Islet of Langerhans (tissue), 1 donor: ENCODE results near the gene ATF7IP.
"Not testable (repeated sequence)": the region's sequence is repeated elsewhere in the genome, so short reads cannot be mapped to it uniquely, and the experiment has no call there.

Experiments
- FAIRE-seq: peaks from one replicate; lab custom pipeline; 2011; peaks lifted over from hg19 to GRCh38; lab: Jason Lieb, UNC

ATF7IP gene

DNA sequence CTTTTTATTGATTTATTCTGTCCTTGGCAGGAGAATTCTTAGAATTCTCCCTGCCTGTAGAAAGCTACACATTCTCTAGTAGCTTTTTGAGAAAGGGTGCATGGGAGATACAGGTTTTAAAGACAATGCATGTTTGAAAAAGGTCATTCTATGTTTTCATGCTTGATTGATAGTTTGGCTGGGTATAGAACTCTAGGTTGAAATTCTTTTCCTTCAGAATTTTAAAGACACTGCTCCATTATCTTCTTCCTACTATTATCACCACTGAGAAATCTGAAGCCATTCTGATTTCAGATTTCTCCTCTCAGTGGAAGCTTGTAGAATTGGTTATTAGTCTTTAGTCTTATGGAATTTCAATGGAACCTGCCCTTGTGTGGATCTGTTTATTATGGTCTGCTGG, 14.0 kb downstream of the ATF7IP start:
- no peak for FAIRE-seq

DNA sequence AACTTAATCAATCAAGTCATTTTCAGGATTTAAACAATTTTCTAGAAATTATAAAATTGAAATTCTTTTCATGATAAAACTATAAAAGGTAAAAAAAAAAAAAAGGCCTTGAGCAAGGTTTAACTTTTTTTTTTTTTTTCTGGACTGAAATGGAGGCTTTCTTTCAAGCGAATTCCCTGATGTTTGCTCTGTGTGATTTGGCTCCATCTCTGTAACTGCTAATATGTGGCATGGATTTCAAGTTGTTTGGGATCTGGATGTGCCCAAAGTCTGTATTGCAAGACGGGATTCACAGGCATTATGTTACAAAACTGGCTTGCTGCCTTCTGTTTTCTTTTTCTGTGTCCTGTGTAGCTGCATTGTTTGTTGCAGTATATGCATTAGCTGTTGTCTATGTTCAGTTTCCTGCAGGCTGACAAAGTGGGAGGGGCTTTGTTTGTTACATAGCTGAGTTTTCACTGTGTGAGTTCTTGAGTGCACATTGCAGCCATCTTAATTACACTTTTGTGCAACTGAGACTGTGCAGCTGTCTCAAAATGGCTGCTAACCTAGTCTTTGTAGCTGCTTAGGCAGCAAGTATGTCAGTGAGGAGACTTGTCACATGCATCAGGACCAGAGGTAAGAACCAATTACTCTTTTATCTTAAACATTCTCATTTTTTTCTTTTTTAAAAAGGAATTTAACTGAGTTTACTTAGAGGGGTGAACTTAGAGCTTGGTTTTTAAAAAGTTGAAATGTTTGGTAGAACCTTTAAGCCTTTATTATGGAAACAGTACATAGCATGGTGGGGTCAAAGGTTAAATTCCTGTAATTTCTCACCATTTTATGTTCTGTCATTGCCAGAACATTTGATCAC, 19.5 kb downstream of the ATF7IP start:
- peak; percentile 94 for FAIRE-seq

DNA sequence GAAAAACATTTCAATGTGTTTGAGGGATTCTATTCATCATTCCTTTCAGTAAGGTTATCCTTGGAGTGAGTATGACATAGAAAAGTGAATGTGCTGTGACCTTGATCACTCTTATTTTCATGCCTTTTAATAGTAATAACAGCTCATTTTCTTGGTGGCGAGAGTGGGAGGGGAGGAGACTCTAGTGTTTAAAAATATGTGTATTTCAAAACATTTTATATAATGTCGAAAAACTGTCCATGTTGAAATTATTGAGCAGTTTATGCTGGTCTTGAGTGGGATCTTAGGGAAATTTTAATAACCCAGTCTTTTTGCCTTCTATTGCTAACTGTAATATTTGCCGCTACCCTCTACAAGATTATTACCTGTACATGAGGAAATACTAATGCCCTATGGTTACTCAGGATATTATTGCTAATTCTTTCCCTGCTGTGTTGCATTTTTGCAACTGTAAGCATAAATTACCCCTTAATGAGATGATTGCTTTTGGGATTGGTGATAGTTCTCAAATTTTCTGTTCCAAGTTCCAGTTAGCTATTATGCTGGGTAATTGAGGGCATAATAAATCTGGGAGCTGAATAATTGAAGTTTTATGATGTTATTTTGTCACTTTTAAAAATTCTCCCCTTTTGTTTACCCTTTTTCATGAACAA, 21.9 kb downstream of the ATF7IP start:
- no peak for FAIRE-seq

DNA sequence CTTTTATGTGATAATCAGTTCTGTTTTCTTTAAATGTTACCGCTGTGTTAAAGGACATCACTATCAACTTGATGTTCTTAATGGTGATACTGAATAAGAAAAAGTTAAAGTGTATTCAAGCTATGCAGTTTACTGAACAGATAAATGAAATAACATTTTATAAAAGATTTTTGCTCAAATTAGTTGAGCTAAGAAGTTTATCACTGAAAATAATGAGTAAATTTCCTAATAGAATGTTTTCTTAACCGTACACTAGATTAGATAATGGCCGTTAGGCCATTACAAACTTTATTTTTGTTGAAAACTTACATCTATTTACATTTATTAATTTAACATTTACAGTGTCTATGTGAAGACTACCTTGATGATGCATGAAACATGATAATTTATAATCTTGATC, 25.0 kb downstream of the ATF7IP start:
- no peak for FAIRE-seq

DNA sequence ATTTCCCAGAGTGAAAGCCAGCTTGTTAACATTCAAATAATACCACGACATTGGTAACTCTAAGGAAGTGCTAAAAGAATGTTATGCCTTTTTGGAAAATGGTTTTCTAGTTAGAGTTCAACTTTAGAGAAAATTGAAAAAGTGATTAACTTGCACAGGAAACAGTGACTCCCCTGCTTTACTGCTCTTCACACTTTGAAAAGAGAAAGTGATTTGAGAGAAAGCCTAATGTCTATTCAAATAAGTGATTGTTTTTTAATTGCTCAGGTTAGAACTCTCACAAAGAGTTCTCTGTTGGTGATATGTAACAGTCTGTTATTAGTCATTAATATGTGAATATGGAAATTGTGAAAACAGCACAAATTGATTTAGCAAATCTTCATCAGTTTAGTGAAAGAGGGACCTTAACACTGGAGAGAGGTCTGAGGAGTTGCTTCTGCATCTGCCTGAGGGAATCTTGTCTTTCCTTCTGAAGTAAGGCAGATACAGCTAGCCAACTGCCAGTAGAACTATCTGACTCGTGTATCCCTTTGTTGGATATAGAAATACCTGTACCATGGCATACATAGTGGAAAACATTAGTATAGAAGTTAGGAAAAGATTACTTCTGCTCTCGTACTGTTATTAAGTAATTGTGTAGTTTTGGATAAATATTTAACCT, 25.5 kb downstream of the ATF7IP start:
- FAIRE-seq: peak; percentile 88

DNA sequence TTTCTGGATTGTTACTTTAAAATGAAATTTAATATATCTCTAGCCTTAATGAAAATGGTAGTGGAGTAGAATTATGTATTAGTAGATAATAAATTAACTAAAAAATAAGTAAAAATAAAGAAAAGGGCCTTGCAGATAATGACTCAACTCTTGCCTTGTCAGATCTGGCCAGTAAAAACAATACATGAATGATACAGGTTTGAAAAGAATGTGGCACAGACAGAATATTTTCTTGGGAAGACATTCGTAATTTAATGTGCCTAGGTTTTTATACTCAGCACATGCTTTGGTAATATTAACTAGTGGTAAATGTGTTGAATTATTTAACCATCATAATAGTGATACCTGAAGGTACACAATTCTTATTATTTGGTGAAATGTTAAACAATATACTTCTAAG, 28.3 kb downstream of the ATF7IP start:
- FAIRE-seq: peak; percentile 84

DNA sequence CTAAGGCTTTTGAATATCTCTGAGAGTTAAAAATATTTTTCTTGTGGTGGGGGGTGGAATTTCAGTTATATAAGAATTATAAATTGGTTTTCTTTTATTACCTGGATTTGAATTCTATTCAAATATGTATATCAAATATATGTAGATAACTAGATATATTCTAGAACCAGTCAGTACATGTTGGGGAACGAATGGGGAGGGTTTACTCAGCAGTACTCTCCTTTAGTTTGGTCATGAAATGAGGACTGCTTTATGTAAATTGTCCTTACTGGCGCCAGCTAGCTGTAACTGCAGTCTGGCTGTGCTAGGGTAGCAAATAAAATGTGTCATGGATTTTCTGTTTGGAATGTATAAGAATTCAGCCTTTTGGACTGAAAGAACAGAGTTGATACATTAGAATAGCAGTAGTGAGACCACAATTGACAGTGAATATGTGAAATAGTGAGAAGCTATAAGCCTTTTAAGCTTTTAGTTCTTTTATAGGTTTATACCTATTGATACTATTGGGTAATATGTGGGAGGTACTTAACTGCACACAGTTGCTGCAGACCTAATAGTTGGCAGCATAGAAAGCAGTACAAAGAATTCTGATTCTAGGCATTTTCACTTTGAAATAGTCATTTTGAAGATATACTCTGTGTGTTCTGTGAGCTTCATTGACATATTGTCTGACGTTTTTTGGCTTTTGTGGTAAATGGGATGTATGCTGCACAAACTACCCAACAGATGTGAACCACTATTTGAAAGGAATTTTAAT, 29.0 kb downstream of the ATF7IP start:
- FAIRE-seq: peak; percentile 98

DNA sequence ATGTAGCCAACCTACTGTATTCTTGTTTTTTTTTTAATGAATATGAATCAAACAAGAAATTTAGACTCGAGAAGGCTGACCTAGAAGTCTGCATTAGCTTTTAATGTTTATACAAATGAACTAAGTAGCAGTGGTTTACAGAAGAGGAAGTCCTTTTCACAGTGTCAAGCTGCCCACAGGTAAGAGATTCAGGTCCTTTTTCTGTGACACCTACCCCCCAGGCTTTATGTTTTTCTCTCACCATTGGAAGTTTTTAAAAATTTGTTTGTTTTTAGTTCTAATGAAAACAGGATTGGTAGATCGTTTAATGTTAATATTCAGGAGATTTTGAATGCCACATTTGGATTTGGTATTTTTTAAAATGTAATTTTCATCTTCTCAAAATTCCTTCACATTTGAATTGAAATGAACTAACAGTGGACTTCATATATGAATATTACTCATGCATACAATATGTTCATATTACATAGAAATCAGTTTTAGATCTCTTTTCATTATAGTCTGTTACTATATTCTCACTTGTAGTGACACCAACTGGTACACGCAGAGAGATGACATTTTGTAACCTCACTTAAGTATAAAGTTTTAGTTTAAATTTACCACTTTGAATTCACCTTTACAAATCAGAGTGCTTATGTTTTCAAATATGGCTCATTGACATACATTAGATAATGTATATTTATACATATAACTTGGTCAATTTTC, 29.7 kb downstream of the ATF7IP start:
- peak; percentile 64 for FAIRE-seq

DNA sequence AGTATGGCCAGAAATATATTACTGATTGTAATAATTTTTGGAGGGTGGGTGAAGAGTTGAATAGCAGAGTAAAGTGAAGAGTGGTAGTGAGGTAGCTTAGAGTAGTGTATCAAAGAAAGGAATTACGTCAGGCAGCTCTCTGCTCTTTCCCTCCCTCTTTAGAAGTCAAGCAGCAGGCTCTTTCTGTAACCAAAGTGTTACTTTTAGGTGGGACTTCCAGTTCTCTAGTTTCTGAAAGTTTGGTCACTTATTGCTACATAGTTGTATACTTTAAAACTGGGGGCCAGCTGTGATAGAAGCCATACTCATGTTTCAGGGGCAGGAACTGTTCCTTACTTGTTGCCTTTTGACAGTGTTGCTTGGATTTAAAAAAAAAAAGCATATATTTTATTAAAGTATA, 30.6 kb downstream of the ATF7IP start:
- no peak for FAIRE-seq

DNA sequence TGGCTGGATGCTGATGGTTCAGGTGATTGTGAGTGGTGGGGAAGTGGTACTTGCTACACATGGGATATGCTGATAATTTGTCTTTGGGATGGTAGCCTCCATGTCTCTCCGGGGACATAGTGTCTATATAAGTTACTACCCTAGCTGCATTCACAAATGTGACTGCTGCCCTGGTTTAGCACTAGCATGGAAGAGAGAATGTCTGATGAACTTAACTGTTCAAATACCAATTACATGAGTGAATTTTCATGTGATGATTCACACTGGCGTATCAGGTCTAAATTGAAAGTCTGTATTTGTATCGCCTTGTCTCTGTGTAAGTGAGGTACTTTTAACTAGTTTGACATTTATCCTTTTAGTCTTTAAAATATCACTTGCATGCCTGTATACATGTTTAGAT, 34.4 kb downstream of the ATF7IP start:
- FAIRE-seq: no peak

DNA sequence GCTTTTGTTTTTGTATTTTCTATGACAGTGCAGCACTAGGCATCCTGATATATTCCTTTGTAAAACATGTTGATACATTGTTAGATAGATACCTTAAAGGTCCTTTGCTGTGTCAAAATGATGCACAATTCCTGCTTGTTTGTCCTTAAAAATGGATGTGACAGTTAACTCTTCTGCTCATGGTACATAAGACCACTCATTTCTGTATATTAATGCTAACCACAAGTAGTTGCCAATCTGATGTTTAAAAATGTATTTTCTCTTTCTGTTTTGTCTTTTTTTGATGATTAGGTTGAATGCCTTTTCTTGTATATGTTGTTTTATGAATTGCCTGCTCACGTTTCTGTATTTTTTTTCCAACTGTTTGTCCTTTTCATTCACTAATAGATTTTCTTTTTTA, 35.1 kb downstream of the ATF7IP start:
- no peak for FAIRE-seq

DNA sequence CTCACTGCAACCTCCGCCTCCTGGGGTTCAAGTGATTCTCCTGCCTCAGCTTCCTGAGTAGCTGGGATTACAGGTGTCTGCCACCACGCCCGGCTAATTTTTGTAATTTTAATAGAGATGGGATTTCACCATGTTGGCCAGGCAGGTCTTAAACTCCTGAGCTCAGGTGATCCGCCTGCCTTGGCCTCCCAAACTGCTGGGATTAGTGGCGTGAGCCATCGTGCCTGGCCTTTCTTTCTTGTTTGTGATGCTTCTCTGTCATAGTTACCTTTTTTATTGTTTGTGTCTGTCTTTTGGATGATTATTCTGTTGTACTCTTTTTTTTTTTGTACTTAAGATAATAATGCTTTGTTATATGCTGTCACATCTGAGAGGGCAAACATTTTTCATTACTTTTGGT, 35.8 kb downstream of the ATF7IP start:
- not testable (repeated sequence) for FAIRE-seq

DNA sequence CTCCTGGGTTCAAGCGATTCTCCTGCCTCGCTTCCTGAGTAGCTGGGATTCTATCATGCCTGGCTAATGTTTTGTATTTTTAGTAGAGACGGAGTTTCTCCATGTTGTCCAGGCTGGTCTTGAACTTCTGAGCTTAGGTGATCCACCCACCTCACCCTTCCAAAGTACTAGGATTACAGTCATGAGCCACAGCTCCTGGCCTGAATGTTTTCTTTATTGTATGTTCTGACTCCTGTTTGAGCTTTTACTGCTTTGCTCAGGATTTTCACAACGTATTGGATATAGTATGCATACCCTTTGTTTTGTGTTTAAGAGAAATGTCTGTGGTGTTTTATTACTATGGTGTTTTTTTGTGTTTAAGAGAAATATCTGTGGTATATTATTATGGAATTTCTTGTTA, 37.2 kb downstream of the ATF7IP start:
- FAIRE-seq: peak; percentile 81

DNA sequence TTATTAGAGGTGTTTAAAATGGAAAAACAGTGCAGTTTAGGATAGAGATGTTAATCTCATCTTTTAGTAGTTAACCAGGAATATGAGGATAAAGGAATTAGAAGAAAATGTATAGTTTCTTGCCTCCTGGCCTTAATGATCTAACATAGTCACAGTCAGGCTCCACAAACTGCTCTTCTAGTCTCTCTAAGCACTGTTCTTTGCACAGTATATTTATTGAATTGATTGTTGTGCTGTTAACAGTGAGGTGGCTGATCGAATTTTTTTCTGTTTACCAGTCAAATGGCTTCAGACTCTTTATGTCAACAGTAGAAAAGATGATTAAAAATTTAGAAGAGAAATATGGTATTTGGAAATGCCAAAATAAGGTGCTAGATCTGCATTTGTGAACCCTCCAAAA, 37.8 kb downstream of the ATF7IP start:
- no peak for FAIRE-seq

DNA sequence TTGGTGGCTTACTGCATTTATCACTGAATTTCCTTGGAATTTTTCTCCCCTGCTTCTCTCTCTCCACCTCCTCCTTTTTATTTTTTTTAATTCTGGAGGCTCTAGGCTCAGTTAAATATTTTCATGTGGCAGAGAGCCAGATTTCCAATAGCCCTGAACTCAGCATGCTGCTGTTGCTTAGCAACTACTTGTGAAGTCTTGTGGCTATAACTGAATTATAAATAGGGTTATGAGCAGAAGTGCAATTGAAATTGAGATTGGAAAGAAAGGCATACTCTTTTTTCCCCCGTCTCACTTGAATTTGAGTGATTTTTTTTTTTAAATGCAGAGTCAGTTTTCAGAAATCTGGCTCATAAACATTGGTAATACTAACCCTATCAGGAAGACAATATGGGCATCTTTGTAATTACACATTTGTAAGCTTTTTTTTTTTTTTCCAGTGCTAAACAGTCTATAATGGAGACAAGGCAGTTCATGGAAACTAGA, 38.3 kb downstream of the ATF7IP start:
- peak; percentile 100 for FAIRE-seq

DNA sequence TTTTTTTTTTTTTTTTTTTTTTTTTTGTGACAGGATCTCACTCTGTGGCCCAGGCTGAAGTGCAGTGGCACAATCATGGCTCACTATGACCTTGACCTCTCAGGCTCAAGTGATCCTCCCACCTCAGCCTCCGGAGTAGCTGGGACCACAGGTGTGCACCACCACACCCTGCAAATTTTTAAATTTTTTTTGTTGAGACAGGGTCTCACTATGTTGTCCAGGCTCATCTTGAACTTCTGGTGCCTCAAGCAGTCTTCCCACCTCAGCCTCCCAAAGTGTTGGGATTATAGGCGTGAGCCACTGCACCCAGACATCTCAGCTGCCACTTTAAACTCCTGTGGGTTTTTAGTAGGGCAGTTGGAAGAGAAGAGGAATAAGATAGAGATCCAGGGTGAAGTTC, 39.9 kb downstream of the ATF7IP start:
- FAIRE-seq: not testable (repeated sequence)

DNA sequence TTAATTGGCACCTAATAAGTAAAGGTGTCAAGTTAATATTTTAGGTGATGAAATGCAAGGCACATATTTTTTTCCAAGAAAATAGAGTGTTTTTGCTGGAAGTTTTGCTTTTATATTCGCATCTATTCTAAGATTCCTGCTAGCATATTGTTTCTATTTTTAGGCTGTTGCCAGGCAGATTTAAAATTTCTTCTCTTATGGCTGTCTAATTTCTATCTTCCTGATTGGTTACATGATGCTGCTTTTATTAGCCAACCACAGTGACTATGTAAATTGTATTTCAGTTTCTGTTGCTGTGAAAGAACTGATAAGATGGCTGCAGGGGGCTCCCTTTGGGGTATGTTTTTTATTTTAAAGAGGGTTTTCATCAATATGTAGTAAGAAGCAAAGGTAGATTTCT, 42.7 kb downstream of the ATF7IP start:
- FAIRE-seq: peak; percentile 91

DNA sequence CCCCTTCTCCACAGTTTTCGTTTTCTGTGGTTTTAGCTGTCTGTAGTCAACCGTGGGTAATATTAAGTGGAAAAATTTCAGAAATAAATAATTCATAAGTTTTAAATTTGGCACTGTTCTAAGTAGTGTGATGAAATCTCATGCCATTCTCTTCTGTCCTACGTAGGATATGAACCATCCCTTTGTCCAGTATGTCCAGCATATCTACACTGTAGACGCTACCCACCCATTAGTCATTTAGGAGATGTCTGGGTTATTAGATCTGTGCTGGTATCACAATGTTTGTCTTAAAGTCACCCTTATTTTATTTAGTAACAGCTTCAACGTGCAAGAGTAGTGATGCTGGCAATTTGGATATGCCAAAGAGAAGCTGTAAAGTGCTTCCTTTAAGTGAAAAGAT, 44.7 kb downstream of the ATF7IP start:
- FAIRE-seq: no peak

DNA sequence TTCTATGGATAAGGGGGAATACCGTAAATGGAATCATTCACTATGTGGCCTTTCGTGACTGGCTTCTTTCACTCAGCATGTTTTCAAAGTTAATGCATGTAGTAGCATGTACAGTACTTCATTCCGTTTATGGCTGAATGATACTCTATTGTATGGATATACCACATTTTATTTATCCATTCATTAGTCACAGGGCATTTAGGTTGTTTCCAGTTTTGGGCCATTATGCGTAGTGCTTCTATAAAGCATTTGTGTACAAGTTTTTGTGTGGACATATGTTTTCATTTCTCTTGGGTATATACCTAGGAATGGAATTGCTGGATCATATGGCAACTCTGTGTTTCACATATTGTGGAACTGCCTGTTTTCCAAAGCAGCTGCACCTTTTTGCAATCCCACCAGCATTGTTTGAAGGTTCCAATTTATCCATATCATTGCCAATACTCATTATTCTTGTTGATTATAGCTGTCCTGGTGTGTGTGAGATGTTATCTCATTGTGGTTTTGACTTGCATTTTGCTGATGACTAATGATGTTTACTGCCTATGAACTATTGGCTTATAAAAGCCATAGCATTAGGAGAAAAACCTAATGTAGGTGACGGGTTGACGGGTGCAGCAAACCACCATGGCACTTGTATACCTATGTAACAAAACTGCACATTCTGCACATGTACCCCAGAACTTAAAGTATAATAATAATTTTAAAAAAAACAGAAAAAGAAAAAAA, 45.5 kb downstream of the ATF7IP start:
- FAIRE-seq: no peak

DNA sequence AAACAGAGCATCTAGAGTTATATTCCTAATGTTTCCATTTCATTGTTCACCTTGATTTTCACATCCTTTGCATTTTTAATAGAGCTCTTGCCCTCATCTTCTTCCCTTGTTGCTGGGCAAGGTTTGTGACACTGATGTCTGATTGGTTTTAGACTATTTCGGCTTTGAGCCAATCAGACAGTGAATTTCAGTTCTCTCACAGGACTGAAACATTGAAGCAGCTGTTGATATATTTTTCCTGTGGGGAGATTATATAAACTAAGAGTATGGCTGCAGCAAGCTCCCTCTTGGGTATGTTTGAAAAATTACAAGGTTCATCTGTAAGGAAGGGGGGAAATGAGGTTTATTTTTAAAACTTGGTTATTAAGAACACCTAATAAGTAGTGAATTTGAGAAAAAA, 51.2 kb downstream of the ATF7IP start:
- FAIRE-seq: peak; percentile 96

DNA sequence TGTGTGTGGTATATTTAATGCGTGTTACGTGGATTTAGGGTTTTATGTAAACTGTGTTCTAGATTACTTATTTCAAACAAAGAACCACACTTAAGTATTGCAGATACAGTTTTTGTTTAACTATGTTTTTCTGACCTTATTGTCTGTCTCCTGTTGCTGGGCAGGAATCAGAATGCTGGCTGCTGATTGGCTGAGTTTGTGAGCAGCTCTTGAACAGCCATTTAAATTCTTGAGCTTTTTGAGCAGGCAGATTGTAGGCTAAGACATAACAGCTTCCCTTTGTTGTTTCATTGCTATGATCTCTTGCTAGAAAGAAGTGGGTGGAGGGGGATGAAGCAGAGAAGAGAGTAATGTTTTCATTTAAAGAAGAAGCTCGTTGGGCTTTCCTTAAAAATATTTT, 52.2 kb downstream of the ATF7IP start:
- FAIRE-seq: no peak
